Neural progenitor cell (in vitro differentiated cells): ENCODE measurements around the gene DPYD.

ENCODE experiments used
- EZH2 ChIP-seq: fragments of 200-600 bp; sonication (generic); IDR thresholded peaks from 2 replicates; pipeline ENCODE4 v1.6.1; 2017; ENCODE audit warnings: antibody characterized with exemption, mild to moderate bottlenecking, moderate library complexity
- EZH2phosphoT487 ChIP-seq: fragments of 200-600 bp; sonication (generic); IDR thresholded peaks from 2 replicates; pipeline ENCODE4 v1.6.1; 2017; ENCODE audit warnings: antibody characterized with exemption
- TF ChIP-seq, protein P1 (sequence below): fragments of 200-600 bp; sonication (generic); IDR thresholded peaks from 2 replicates; pipeline ENCODE4 v1.5.1; 2017; ENCODE audit warnings: antibody characterized with exemption, mild to moderate bottlenecking

DNA sequence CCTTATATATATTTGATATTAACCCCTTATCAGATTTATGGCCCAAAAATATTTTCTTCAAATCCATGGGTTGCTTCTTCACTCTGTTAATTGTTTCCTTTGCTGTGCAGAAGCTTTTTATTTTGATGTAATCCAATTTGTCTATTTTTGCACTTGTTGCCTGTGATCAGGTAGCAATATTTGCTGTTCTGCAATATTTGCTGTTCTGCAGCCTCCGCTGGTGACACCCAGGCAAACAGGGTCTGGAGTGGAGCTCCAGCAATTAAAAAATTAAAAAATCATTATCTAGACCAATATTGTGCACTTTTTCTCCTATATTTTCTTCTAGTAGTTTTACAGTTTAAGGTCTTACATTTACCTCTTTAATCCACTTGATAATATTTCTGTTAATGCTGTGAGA lies 564.5 kb downstream of the DPYD start:
- TF ChIP-seq, protein P1, sequence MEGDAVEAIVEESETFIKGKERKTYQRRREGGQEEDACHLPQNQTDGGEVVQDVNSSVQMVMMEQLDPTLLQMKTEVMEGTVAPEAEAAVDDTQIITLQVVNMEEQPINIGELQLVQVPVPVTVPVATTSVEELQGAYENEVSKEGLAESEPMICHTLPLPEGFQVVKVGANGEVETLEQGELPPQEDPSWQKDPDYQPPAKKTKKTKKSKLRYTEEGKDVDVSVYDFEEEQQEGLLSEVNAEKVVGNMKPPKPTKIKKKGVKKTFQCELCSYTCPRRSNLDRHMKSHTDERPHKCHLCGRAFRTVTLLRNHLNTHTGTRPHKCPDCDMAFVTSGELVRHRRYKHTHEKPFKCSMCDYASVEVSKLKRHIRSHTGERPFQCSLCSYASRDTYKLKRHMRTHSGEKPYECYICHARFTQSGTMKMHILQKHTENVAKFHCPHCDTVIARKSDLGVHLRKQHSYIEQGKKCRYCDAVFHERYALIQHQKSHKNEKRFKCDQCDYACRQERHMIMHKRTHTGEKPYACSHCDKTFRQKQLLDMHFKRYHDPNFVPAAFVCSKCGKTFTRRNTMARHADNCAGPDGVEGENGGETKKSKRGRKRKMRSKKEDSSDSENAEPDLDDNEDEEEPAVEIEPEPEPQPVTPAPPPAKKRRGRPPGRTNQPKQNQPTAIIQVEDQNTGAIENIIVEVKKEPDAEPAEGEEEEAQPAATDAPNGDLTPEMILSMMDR = no peak
- TF ChIP-seq EZH2phosphoT487 (no peak), EZH2 (no peak)
